Measurements from ENCODE around the gene GPC6. TPM values are rescaled to one million over a fixed set of nuclear protein-coding genes. Genes with fewer than 3 reads are reported as not detected.

Gene GPC6
- total and polyA plus RNA-seq, 4 donors = 5.9 to 29.1 (median 18.2) TPM

DNA sequence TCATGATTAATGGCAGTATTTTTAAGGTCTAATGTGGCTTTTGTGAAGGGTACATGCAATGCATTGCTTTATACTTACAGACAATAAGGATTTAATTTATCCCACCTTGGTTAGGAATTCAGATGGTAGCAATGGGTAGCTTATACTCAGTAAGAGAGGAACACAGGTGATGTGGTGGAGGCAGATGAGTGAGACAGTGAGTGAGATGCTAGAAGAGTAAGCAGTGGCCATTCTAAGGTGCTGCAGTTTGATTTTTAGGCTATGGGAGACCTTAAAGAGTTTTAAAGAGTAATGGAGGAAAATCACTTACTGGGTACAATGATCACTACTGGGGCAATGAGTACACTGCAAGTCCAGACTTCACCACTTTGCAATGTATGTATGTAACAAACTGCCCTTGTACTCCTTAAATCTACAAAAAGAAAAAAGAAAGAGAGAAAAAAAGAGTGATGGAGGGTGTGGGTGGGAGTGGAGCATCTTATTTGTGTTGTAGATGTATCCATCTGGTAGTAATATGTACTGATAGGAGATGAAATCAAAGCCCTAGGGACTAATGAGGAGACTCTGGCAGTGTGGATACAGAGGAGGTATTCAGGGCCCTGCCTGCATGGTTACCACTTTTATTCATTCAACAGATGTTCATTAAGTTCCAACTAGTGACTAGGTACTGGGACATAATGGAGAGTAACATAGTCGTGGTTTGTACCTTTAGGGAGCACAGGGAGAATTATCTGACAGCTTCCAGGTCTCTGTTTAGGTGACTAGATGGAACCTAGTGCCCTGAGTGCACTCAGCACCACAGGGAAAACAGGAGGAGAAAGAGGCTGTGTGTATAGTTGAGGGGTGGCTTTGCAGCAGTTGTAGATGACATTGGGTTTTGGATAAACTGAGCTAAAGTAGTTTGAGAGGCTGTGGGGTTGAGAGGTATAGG lies 99.0 kb downstream of the GPC6 start:
- 68% methylated on average over 1 of the region's 1 CpG for WGBS
- Histone ChIP-seq H3K4me1 (ENCODE audit: control insufficient read depth in 4 of 4, insufficient read depth in 4 of 4, low read length in 3 of 4) (peaks cover 0 to 23% (median 9%) of the 10 kb centered on the region in 4 donors), H3K4me3 (ENCODE audit: low read depth in 1 of 3, low read length in 3 of 3) (no peak overlapping the region), H3K9ac (ENCODE audit: low read depth in 1 of 2, low read length in 2 of 2) (no peak overlapping the region), H3K27me3 (ENCODE audit: control insufficient read depth in 4 of 4, insufficient read depth in 4 of 4, low read length in 3 of 4) (no peaks in the 10 kb centered on the region), H3K9me3 (ENCODE audit: control insufficient read depth in 4 of 4, low read length in 3 of 4) (no peaks in the 10 kb centered on the region), H3K27ac (ENCODE audit: low read depth in 1 of 2, low read length in 2 of 2) (no peak overlapping the region), H3K36me3 (ENCODE audit: control insufficient read depth in 4 of 4, insufficient read depth in 3 of 4, low read depth in 1 of 4, low read length in 3 of 4) (no peaks in the 10 kb centered on the region)
- no peak for DNase-seq (ENCODE audit: low spot score)
- no peak for TF ChIP-seq YY1 (IDR thresholded peaks at IDR 0.05)

DNA sequence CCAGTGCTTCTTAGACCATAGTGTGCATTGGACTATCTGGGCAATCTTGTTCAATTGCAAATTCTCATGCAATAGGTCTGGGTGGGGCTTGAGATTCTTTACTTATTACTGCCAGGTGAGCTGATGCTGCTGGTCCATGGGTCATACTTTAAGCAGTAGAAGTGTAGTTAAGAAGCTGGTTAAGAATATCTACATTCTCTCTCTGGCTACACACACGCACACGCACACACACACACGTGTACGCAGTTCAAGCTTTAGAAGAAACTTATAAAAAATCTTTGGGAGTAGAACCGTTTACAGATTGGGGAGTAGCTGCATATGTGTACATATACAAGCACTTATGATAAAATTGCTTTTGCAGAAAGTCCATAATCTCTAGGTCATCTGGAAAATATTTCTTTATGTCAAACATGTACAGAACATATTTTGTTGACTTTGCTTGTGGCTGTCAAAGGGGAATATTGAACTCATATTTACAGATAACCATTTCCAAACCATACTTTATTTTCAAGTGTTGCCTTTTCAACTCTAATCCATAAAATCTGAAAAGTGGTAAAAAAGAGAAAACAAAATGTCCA lies 99.7 kb downstream of the GPC6 start:
- WGBS = 91% methylated on average over 5 of the region's 5 CpGs
- no peaks in the 10 kb centered on the region for H3K9me3 ChIP-seq (ENCODE audit: control insufficient read depth in 4 of 4, low read length in 3 of 4)
- no peak for DNase-seq (ENCODE audit: low spot score)
- no peak overlapping the region for H3K4me3 ChIP-seq (ENCODE audit: low read depth in 1 of 3, low read length in 3 of 3)
- no peak overlapping the region for H3K27ac ChIP-seq (ENCODE audit: low read depth in 1 of 2, low read length in 2 of 2)
- H3K27me3 ChIP-seq (ENCODE audit: control insufficient read depth in 4 of 4, insufficient read depth in 4 of 4, low read length in 3 of 4) = no peaks in the 10 kb centered on the region
- no peak for TF ChIP-seq SP1 (IDR thresholded peaks at IDR 0.05)
- no peak for TF ChIP-seq YY1 (IDR thresholded peaks at IDR 0.05)
- no peak for TF ChIP-seq HNF4G (IDR thresholded peaks at IDR 0.05)
- TF ChIP-seq MAX (IDR thresholded peaks at IDR 0.05) = no peak
- no peak for TF ChIP-seq GABPA (IDR thresholded peaks at IDR 0.05 in 1 of 2, conservative IDR thresholded peaks at IDR 0.05 in 1 of 2)
- TF ChIP-seq FOXA2 (IDR thresholded peaks at IDR 0.05) = no peak
- TF ChIP-seq, protein P1, sequence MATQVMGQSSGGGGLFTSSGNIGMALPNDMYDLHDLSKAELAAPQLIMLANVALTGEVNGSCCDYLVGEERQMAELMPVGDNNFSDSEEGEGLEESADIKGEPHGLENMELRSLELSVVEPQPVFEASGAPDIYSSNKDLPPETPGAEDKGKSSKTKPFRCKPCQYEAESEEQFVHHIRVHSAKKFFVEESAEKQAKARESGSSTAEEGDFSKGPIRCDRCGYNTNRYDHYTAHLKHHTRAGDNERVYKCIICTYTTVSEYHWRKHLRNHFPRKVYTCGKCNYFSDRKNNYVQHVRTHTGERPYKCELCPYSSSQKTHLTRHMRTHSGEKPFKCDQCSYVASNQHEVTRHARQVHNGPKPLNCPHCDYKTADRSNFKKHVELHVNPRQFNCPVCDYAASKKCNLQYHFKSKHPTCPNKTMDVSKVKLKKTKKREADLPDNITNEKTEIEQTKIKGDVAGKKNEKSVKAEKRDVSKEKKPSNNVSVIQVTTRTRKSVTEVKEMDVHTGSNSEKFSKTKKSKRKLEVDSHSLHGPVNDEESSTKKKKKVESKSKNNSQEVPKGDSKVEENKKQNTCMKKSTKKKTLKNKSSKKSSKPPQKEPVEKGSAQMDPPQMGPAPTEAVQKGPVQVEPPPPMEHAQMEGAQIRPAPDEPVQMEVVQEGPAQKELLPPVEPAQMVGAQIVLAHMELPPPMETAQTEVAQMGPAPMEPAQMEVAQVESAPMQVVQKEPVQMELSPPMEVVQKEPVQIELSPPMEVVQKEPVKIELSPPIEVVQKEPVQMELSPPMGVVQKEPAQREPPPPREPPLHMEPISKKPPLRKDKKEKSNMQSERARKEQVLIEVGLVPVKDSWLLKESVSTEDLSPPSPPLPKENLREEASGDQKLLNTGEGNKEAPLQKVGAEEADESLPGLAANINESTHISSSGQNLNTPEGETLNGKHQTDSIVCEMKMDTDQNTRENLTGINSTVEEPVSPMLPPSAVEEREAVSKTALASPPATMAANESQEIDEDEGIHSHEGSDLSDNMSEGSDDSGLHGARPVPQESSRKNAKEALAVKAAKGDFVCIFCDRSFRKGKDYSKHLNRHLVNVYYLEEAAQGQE (IDR thresholded peaks at IDR 0.05) = no peak
- no peak for TF ChIP-seq NR2F2 (IDR thresholded peaks at IDR 0.05)
- TF ChIP-seq RXRA (IDR thresholded peaks at IDR 0.05) = no peak
- no peak for TF ChIP-seq TAF1 (conservative IDR thresholded peaks at IDR 0.05)
- H3K36me3 ChIP-seq (ENCODE audit: control insufficient read depth in 4 of 4, insufficient read depth in 3 of 4, low read depth in 1 of 4, low read length in 3 of 4) = no peaks in the 10 kb centered on the region
- peaks cover 0 to 23% (median 9%) of the 10 kb centered on the region in 4 donors for H3K4me1 ChIP-seq (ENCODE audit: control insufficient read depth in 4 of 4, insufficient read depth in 4 of 4, low read length in 3 of 4)
- H3K9ac ChIP-seq (ENCODE audit: low read depth in 1 of 2, low read length in 2 of 2) = no peak overlapping the region

DNA sequence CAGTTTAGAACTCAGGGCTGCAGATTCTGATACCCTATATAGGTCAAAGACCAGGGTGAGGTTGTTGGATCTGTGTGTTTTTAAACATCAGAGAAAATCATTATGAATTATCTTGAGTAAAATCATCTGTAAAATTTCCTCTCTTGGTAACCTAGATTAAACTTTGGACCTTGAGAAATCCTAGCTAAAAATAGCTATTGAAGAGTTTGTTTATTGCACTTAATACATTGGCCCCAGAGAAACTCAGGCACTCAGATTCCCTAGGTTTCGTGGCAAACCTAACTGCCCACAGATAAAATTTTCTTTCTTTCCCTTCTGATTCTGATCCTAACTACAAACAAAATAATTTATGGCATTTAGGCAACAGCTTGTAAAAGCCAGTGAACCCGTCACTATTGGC lies 102.3 kb downstream of the GPC6 start:
- Histone ChIP-seq H3K9ac (ENCODE audit: low read depth in 1 of 2, low read length in 2 of 2) (no peak overlapping the region), H3K27ac (ENCODE audit: low read depth in 1 of 2, low read length in 2 of 2) (peak overlapping the region; percentile 64 to 71), H3K9me3 (ENCODE audit: control insufficient read depth in 4 of 4, low read length in 3 of 4) (no peaks in the 10 kb centered on the region), H3K27me3 (ENCODE audit: control insufficient read depth in 4 of 4, insufficient read depth in 4 of 4, low read length in 3 of 4) (no peaks in the 10 kb centered on the region), H3K36me3 (ENCODE audit: control insufficient read depth in 4 of 4, insufficient read depth in 3 of 4, low read depth in 1 of 4, low read length in 3 of 4) (no peaks in the 10 kb centered on the region), H3K4me3 (ENCODE audit: low read depth in 1 of 3, low read length in 3 of 3) (no peak overlapping the region), H3K4me1 (ENCODE audit: control insufficient read depth in 4 of 4, insufficient read depth in 4 of 4, low read length in 3 of 4) (peaks cover 0 to 23% (median 9%) of the 10 kb centered on the region in 4 donors)
- no peak for DNase-seq (ENCODE audit: low spot score)
- WGBS = 27% methylated on average over 2 of the region's 2 CpGs
- no peak for TF ChIP-seq YY1 (IDR thresholded peaks at IDR 0.05)
- TF ChIP-seq JUND (IDR thresholded peaks at IDR 0.05) = no peak
- no peak for TF ChIP-seq MAX (IDR thresholded peaks at IDR 0.05)
- TF ChIP-seq NR2F2 (IDR thresholded peaks at IDR 0.05) = no peak
- TF ChIP-seq HNF4A (conservative IDR thresholded peaks at IDR 0.05) = peak; percentile 72 to 84
- TF ChIP-seq RXRA (IDR thresholded peaks at IDR 0.05) = peak; percentile 31 to 55
- TF ChIP-seq, protein P1 (IDR thresholded peaks at IDR 0.05) = peak; percentile 41
- TF ChIP-seq SP1 (IDR thresholded peaks at IDR 0.05) = peak; percentile 55
- TF ChIP-seq TAF1 (conservative IDR thresholded peaks at IDR 0.05) = peak; percentile 30
- TF ChIP-seq FOXA2 (IDR thresholded peaks at IDR 0.05) = no peak
- TF ChIP-seq EGR1 (IDR thresholded peaks at IDR 0.05; ENCODE audit: low read depth in 2 of 2) = no peak
- TF ChIP-seq, protein P2, sequence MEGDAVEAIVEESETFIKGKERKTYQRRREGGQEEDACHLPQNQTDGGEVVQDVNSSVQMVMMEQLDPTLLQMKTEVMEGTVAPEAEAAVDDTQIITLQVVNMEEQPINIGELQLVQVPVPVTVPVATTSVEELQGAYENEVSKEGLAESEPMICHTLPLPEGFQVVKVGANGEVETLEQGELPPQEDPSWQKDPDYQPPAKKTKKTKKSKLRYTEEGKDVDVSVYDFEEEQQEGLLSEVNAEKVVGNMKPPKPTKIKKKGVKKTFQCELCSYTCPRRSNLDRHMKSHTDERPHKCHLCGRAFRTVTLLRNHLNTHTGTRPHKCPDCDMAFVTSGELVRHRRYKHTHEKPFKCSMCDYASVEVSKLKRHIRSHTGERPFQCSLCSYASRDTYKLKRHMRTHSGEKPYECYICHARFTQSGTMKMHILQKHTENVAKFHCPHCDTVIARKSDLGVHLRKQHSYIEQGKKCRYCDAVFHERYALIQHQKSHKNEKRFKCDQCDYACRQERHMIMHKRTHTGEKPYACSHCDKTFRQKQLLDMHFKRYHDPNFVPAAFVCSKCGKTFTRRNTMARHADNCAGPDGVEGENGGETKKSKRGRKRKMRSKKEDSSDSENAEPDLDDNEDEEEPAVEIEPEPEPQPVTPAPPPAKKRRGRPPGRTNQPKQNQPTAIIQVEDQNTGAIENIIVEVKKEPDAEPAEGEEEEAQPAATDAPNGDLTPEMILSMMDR (IDR thresholded peaks at IDR 0.05; ENCODE audit: low read depth, low read length, missing input control) = no peak

All from liver (tissue), 9 donors.